ENCODE data around the gene SLC2A4. TPM values are rescaled to one million over a fixed set of nuclear protein-coding genes. Genes with fewer than 3 reads are reported as not detected.

SLC2A4 gene
- under 0.01 TPM in 1 of 2 replicates, not detected in the other for total RNA-seq

GRCh38 chr17:7281074-7281952 is at the start of gene SLC2A4:
Gene SLC2A4, plus strand, starts transcription at chr17:7281718. Its CDS starts 217 bp downstream, at chr17:7281935.

GRCh38 chr17:7234083-7234951 is 47.2 kb upstream of the SLC2A4 start, which contains the start of gene DVL2:
Gene DVL2, minus strand, starts transcription at chr17:7234517. Its CDS starts 255 bp downstream, at chr17:7234262.

GRCh38 chr17:7239091-7240027 is 42.2 kb upstream of the SLC2A4 start, which contains the start of gene PHF23:
Gene PHF23, minus strand, starts transcription at chr17:7239457. Its CDS starts 178 bp downstream, at chr17:7239279.

GRCh38 chr17:7241783-7242716 is 39.5 kb upstream of the SLC2A4 start, which contains the start of gene GABARAP:
Gene GABARAP, minus strand, starts transcription at chr17:7242449. Its CDS starts 119 bp downstream, at chr17:7242330.

GRCh38 chr17:7251661-7252175 is 29.8 kb upstream of the SLC2A4 start, which contains the start of gene CTDNEP1:
Gene CTDNEP1, minus strand, starts transcription at chr17:7251734. Its CDS starts 438 bp downstream, at chr17:7251296.

GRCh38 chr17:7252176-7253043 is 29.1 kb upstream of the SLC2A4 start, which contains the start of gene ELP5:
Gene ELP5, plus strand, starts transcription at chr17:7252215. Its CDS starts 336 bp downstream, at chr17:7252551.

GRCh38 chr17:7262192-7262934 is 19.2 kb upstream of the SLC2A4 start, which contains the start of gene CLDN7:
Gene CLDN7, minus strand, starts transcription at chr17:7262478. Its CDS starts 435 bp downstream, at chr17:7262043.

GRCh38 chr17:7294614-7295153 is 13.2 kb downstream of the SLC2A4 start, which contains the start of gene YBX2:
Gene YBX2, minus strand, starts transcription at chr17:7294639. Its CDS starts 139 bp downstream, at chr17:7294500.

GRCh38 chr17:7306911-7307685 is 25.6 kb downstream of the SLC2A4 start, which contains the start of gene EIF5A:
Gene EIF5A, plus strand, starts transcription at chr17:7307628. Its CDS starts 2,008 bp downstream, at chr17:7309636.

GRCh38 chr17:7314719-7315569 is 33.4 kb downstream of the SLC2A4 start, which contains the start of gene GPS2:
Gene GPS2, minus strand, starts transcription at chr17:7315360. Its CDS starts 308 bp downstream, at chr17:7315052.

GRCh38 chr17:7328840-7329373 is 47.4 kb downstream of the SLC2A4 start, which contains the start of gene NEURL4:
Gene NEURL4, minus strand, starts transcription at chr17:7329335. Its CDS starts 23 bp downstream, at chr17:7329312.

GRCh38 chr17:7336240-7337175 is 55.0 kb downstream of the SLC2A4 start, which contains the start of gene ACAP1:
Gene ACAP1, plus strand, starts transcription at chr17:7336529. Its CDS starts 206 bp downstream, at chr17:7336735.

